ENCODE data around the gene NCAM2. TPM values are rescaled to one million over a fixed set of nuclear protein-coding genes. Genes with fewer than 3 reads are reported as not detected.

The NCAM2 gene
- total and polyA plus RNA-seq, 2 donors (not counting 1 experiment from before 2014, with no cell fraction given): 0.13 TPM; not detected in 1

GRCh38 chr21:21246007-21246406, 247.8 kb downstream of the NCAM2 start:
- Histone ChIP-seq H3K9me3 (ENCODE audit: control extremely low read depth in 1 of 3, control insufficient read depth in 2 of 3, insufficient read depth in 1 of 3, low read length in 2 of 3) (no peaks in the 10 kb centered on the region), H4K20me1 (ENCODE audit: control insufficient read depth, insufficient read depth, low read length, poor library complexity, severe bottlenecking) (no peaks in the 10 kb centered on the region), H3K4me2 (replicated peaks; ENCODE audit: low read depth, low read length, poor library complexity, severe bottlenecking) (no peak overlapping the region), H3K36me3 (replicated peaks in 1 of 2; ENCODE audit: control extremely low read depth in 1 of 2, control insufficient read depth in 1 of 2, extremely low read depth in 1 of 2, insufficient read depth in 2 of 2, low read length in 1 of 2) (no peaks in the 10 kb centered on the region), H3K4me1 (ENCODE audit: control insufficient read depth in 2 of 2, insufficient read depth in 2 of 2, low read length in 2 of 2) (no peaks in the 10 kb centered on the region), H3K27me3 (replicated peaks in 1 of 4; ENCODE audit: control extremely low read depth in 1 of 4, control insufficient read depth in 3 of 4, insufficient read depth in 4 of 4, low read length in 3 of 4) (no peaks in the 10 kb centered on the region), H3K27ac (ENCODE audit: low read length in 2 of 2) (no peak overlapping the region), H2AFZ (ENCODE audit: insufficient read depth, low read depth, low read length, poor library complexity, severe bottlenecking) (no peak overlapping the region), H3K79me2 (ENCODE audit: control insufficient read depth, insufficient read depth, low read length) (no peaks in the 10 kb centered on the region), H3K4me3 (ENCODE audit: control extremely low read depth in 1 of 5, extremely low read depth in 1 of 5, insufficient read depth in 1 of 5, low read depth in 2 of 5, low read length in 4 of 5) (no peak overlapping the region), H3K9ac (ENCODE audit: low read length) (no peak overlapping the region)
- CTCF ChIA-PET: no interaction called here
- Mint-ChIP-seq H3K4me3 (no peak overlapping the region), H3K4me1 (no peaks in the 10 kb centered on the region), H3K27ac (no peak overlapping the region), H3K9me3 (ENCODE audit: insufficient read depth) (no peaks in the 10 kb centered on the region), H3K27me3 (no peaks in the 10 kb centered on the region)
- 80% methylated on average over 1 of the region's 3 CpGs for WGBS (ENCODE audit: insufficient coverage)
- DNase-seq: no peak
- intact Hi-C loops (cut with micrococcal nuclease): no loop called here
- no peak for TF ChIP-seq EZH2 (IDR thresholded peaks at IDR 0.05; ENCODE audit: borderline replicate concordance, insufficient read depth, low read depth, low read length, poor library complexity, severe bottlenecking)
- TF ChIP-seq CTCF (IDR thresholded peaks at IDR 0.05): no peak
- no peak for ATAC-seq (ENCODE audit: low read depth)
- POLR2A ChIA-PET: no interaction called here

- H3K27ac Mint-ChIP-seq: no peak overlapping the region
- Histone ChIP-seq H3K4me2 (replicated peaks; ENCODE audit: low read depth, low read length, poor library complexity, severe bottlenecking) (no peak overlapping the region), H2AFZ (ENCODE audit: insufficient read depth, low read depth, low read length, poor library complexity, severe bottlenecking) (no peak overlapping the region), H3K9me3 (ENCODE audit: control extremely low read depth in 1 of 3, control insufficient read depth in 2 of 3, insufficient read depth in 1 of 3, low read length in 2 of 3) (no peaks in the 10 kb centered on the region), H3K27me3 (replicated peaks in 1 of 4; ENCODE audit: control extremely low read depth in 1 of 4, control insufficient read depth in 3 of 4, insufficient read depth in 4 of 4, low read length in 3 of 4) (no peaks in the 10 kb centered on the region), H4K20me1 (ENCODE audit: control insufficient read depth, insufficient read depth, low read length, poor library complexity, severe bottlenecking) (no peaks in the 10 kb centered on the region), H3K36me3 (replicated peaks in 1 of 2; ENCODE audit: control extremely low read depth in 1 of 2, control insufficient read depth in 1 of 2, extremely low read depth in 1 of 2, insufficient read depth in 2 of 2, low read length in 1 of 2) (no peaks in the 10 kb centered on the region), H3K9ac (ENCODE audit: low read length) (no peak overlapping the region), H3K4me3 (ENCODE audit: control extremely low read depth in 1 of 5, extremely low read depth in 1 of 5, insufficient read depth in 1 of 5, low read depth in 2 of 5, low read length in 4 of 5) (no peak overlapping the region), H3K79me2 (ENCODE audit: control insufficient read depth, insufficient read depth, low read length) (no peaks in the 10 kb centered on the region), H3K4me1 (ENCODE audit: control insufficient read depth in 2 of 2, insufficient read depth in 2 of 2, low read length in 2 of 2) (no peaks in the 10 kb centered on the region), H3K27ac (ENCODE audit: low read length in 2 of 2) (no peak overlapping the region)
- no peak for TF ChIP-seq CTCF (IDR thresholded peaks at IDR 0.05)
- no peak for TF ChIP-seq EZH2 (IDR thresholded peaks at IDR 0.05; ENCODE audit: borderline replicate concordance, insufficient read depth, low read depth, low read length, poor library complexity, severe bottlenecking)
- ChIA-PET POLR2A (no interaction called here), CTCF (no interaction called here)
- no peak overlapping the region for H3K4me3 Mint-ChIP-seq
- intact Hi-C loops (cut with micrococcal nuclease): no loop called here
- DNase-seq (no peak), ATAC-seq (ENCODE audit: low read depth) (no peak)
- no peaks in the 10 kb centered on the region for H3K27me3 Mint-ChIP-seq
- no peaks in the 10 kb centered on the region for H3K4me1 Mint-ChIP-seq
- no CpG with 5 or more reads among the region's 1 CpG for WGBS (ENCODE audit: insufficient coverage)
- no peaks in the 10 kb centered on the region for H3K9me3 Mint-ChIP-seq (ENCODE audit: insufficient read depth)
Measured at GRCh38 chr21:21247424-21247823, 249.2 kb downstream of the NCAM2 start.
